Adrenal gland (tissue), 5 donors: ENCODE measurements around the gene SSC5D.

Experiments
- CTCF ChIP-seq, 6 experiments: fragments of 450-650 bp in 4 of 6; fragments of 200-600 bp in 2 of 6; sonication (generic) in 1 of 6; IDR thresholded peaks; 1 replicate in 5 of 6; 2 replicates in 1 of 6; pipeline versions ENCODE4 v1.5.1 to v1.8.0; 2016 to 2021; ENCODE audit warnings: antibody characterized with exemption in 6 of 6, mild to moderate bottlenecking in 2 of 6, moderate library complexity in 1 of 6
- POLR2A ChIP-seq, 2 donors: fragments of 450-650 bp; IDR thresholded peaks; one replicate each; pipeline ENCODE4 v1.6.1; 2017; ENCODE audit warnings: antibody characterized with exemption in 2 of 2, mild to moderate bottlenecking in 2 of 2, moderate library complexity in 1 of 2
- donor health status: DM: no; HTN: no; CAD: no.

DNA sequence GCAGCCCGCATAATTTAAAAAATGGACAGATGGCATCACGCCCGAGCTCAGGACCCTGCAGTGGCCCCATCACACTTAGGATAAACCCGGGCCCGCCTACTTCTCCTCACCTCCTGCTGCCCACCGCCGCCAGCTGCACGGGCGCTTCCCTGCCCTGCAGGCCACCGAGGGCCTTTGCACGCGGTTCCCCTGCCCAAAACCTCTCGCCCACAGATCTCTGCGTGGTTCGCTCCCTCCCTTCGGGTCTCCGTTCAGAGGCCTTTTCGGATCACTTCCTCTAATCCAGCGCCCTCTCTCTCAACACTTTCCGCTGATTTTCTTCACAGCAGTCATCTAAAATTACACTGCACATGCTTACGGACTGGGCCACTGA is 46.9 kb upstream of the SSC5D start:
- TF ChIP-seq POLR2A (IDR thresholded peaks at IDR 0.05) (no peak), CTCF (IDR thresholded peaks at IDR 0.05) (no peak)
